DMS79 treated with DMSO at 0.1 percent for 48 hours (cell line): ENCODE results near the gene IQCC.

Experiments used
- DNase-seq: peaks from one replicate; lab custom pipeline; 2025; lab: John Stamatoyannopoulos, UW

Gene IQCC

DNA sequence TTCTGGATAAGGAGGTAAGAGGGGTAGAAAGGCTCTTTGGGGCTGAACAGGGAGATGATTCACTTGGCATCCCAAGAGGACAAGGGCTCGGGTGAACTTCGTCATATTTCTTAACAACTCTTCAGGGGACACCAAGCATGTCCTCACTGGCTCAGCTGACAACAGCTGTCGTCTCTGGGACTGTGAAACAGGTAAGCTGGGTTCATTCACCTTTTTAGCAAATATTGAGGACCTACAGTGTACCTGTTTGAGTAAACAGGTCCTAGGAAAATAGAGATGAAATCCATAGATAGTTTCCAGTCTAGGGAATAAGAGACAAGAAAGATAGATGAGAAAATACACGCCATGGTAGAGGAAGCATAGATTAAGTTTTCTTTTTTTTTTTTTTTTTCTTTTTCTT lies 18.8 kb downstream of the IQCC start:
- DNase-seq, result no peak

DNA sequence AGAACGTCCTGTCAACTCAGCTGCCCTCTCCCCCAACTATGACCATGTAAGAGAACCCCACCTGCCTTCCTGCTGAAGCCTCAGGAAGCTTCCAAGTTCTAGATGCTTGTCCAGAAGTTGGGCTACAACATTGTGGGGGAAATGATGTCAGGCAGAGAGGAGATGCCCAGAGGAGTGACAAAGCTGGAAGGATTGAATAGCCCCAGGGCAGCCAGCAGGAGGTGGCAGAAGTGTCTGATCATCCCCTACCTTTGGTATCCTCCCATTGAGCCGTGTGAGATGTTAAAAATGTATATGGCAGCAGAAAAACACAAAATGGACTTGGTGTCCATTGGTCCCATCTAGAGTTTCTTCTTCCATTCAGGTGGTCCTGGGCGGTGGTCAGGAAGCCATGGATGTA lies 23.3 kb downstream of the IQCC start:
- no peak for DNase-seq

GRCh38 chr1:32231843-32232432 lies 26.5 kb downstream of the IQCC start:
- no peak for DNase-seq

- peak; percentile 89 for DNase-seq
Observed at GRCh38 chr1:32232558-32233304, 27.3 kb downstream of the IQCC start.

DNA sequence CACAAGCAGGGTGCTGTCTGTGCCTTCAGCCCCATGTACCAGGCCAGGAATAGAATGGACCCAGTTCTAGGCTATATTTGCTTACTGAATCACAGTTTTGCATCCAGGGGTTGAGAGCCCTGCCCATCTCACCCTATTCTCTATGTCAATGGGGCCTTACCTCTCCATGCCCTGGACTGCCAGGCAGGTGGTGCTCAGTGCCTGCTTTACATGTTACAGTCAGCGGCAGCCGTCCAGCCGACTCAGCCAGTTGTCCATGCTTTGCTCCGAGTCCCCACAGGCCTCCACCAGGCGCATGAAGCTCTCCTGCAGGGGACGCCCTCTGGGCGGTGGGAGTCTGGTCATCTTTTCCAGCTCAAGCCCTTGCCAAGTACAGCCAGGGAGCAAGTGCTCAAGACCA lies 29.3 kb downstream of the IQCC start:
- no peak for DNase-seq

DNA sequence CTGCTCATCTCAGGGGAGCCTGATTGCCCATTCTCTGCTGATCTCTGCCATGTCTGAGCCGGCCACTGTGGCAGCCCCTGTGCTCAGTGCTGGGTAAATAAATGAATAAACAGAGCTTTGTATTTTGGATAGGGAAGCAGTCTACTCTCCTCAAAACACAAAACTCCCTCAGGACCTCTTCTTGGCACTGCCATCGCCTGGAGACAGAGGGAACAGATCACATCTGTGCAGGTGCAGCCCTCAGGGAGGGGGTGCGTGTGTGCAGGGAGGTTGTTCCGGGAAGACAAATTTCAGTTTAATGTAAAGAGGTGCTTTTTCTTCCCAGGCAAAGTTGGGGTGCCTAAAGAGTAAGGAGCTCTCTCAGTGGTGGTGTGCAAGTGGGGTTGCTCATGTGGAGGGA lies 33.9 kb downstream of the IQCC start:
- DNase-seq, result peak; percentile 86

- DNase-seq, result peak; percentile 86
Observed at GRCh38 chr1:32239790-32240139, 34.3 kb downstream of the IQCC start.

GRCh38 chr1:32240140-32240951 lies 34.9 kb downstream of the IQCC start:
- peak; percentile 96 for DNase-seq

- peak; percentile 78 for DNase-seq
Observed at GRCh38 chr1:32241001-32241763, 35.7 kb downstream of the IQCC start.

- DNase-seq, result peak; percentile 13
Observed at GRCh38 chr1:32242341-32242851, 36.9 kb downstream of the IQCC start.

- DNase-seq, result no peak
Observed at GRCh38 chr1:32246888-32247273, 41.4 kb downstream of the IQCC start, which contains the start of gene FAM167B. Gene FAM167B, plus strand, starts transcription at chr1:32247222. Its CDS starts 200 bp downstream, at chr1:32247422.

GRCh38 chr1:32247452-32247851 lies 42.0 kb downstream of the IQCC start:
- DNase-seq, result no peak

DNA sequence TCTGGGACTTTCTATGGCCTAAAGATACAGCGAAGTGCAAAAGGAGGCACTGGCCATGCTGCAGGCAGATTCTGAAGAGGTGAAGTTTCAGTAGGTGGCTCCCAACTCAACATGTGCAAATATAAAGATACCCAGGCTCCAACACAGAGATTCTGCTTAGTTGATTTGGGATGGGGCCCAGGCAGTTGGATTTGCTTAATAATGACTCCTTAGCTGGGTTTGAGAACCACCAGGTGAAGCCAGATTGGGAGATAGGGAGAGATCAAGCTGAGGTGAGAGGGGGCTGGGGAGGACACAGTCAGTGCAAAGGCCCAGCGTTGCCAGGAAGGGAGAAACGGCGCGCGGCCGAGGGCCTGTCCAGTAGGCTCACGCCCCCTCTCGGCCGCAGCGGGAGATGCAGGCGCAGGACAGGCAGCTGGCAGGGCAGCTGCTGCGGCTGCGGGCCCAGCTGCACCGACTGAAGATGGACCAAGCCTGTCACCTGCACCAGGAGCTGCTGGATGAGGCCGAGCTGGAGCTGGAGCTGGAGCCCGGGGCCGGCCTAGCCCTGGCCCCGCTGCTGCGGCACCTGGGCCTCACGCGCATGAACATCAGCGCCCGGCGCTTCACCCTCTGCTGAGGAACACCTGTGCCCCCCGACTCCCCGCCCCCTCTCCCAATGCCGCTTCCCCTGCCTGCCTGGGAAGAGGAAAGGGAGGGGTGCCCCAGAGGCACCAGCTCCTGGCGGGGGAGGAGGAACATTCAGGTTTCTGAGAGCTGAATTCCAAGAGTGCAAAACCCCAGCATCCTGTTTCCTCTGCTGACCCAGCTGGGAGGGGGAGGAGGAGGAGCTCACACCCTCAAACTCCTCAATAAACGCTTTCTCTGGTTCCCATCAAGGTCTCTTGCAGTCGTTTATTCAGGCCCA lies 42.8 kb downstream of the IQCC start:
- DNase-seq, result no peak

GRCh38 chr1:32249831-32250525 lies 44.5 kb downstream of the IQCC start:
- DNase-seq, result no peak

DNA sequence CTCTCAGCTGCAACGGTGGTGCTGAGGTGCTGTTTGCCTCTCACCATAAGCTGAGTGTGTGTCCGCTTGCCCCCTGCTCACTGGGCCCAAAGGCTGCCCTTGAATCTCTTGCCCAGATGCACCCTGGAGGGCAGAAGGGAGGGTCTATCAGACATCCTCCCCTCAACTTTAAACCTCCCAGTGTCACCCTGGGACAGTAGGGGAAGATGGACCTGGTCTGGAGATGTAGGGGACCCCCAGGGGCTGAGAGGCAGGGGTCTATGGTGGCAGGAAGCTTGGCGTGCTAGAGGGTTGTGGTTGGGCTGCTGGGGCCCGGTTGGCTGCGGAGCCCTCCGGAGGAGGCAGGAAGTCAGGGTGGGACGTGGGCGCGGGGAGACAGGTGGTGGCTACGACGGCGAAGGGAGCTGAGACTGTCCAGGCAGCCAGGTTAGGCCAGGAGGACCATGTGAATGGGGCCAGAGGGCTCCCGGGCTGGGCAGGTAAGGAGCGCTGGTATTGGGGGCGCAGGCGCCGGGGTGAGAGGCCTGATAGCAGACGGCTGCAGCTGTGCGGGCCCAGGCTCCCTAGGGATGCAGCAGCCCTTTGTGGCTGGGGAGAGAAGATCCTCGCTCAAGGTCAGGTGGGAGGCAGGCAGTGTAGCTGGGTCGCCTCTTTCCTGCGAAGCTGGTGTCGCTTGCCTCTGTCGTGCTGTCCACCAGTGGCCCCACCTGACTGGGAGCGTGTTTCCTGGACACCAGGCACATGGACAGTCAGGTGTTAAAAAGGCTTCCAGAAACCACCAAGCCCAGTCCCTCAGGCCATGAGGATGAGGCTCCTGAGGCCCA lies 45.6 kb downstream of the IQCC start, which contains the start of gene LCK:
Gene LCK (plus strand): TSS at position 373 of the 824 bp plus-strand sequence. CDS start 23,065 bp downstream, outside the sequence.
- DNase-seq, result no peak

DNA sequence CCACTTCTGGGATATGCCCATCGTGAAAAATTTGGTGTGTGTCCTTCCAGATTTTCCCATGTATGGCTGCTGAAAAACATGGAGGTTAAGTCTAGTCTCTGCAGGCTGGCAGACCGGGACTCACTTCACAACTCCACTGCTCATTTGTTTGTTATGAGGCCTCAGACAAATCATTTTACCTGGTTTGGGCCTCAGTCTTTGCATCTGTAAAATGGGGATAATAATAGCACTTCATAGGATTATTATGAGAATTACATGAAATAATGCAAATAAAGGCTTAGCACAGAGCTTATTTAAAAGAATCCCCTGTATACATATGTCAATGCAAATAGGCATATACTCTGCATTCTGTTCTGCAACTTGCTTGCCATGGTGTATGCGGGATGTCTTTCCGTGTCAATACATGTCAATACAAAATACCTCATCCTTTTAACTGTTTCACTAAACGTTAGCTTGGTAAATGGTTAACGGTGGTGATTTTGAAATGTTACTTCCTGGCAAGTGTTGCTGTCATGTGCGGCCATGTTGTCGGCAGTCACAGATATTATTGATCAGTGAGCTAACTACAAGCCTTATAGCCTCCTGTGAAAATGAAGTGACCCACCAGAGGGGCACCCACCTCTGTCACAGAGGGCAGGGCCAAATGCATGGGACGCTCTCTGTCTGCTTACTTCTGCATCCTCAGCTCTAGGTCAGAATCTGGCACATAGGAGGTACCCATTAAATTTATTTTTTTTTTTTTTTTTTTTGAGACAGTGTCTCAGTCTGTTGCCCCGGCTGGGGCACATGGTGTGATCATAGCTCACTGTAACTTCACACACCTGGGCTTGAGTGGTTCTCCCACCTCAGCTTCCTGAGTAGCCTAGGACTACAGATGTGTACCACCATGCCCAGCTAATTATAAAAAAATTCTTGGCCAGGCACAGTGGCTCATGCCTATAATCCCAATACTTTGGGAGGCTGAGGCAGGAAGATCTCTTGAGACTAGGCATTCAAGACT lies 49.9 kb downstream of the IQCC start:
- DNase-seq, result no peak

DNA sequence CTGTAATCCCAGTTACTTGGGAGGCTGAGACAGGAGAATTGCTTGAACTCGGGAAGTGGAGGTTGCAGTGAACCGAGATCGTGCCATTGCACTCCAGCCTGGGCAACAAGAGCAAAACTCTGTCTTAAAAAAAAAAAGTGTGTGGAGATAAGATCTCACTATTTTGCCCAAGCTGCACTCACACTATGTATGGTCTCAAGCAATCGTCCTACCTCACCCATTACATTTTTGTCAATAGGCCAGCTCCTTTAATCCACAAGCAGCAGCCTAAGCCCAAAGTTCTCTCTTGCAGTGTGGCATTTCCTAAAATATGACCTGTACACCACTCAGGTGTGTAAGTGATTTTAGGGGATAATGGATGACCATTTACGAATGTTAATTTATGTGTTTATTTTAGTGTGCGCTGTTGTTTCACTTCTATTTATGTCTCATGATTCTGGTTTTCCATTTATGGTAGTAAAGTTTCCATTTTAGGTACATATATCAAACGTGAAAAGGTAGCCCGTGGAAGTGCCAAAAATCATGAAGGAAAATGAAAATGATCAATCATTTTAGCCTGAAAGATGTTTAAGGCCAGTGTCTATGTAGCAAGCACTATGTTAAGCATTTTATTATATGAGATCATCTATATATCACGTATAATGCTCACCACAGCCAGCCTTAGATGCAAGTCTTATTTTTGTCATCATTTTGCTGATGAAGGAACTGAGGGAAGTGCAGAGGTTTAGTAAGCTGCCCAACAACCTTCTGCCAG lies 51.2 kb downstream of the IQCC start:
- no peak for DNase-seq

- DNase-seq, result no peak
Observed at GRCh38 chr1:32257227-32257508, 51.7 kb downstream of the IQCC start.
